K562 (cell line): ENCODE results near the gene ZEB2. TPM values are rescaled to one million over a fixed set of nuclear protein-coding genes. Genes with fewer than 3 reads are reported as not detected.
A peak's percentile ranks its signal among the peaks of the same experiment; 100 is the strongest.

Source experiments
- ATAC-seq: fragments of 200-7000 bp; cut with Tn5 transposase; 3 replicates; pipeline ENCODE4 v1.9.1; 2020; ENCODE audit warnings: moderate library complexity
- BruUV-seq: library from RNA; stranded (reverse); fragments of 400-500 nt; replicated peaks from 2 replicates; lab custom pipeline; 2021; lab: Mats Ljungman, UMichigan
- CTCF ChIA-PET: fragments of 300-600 bp; formaldehyde crosslinking; extraction: SDS; loops from one replicate; lab custom pipeline; 2021; ENCODE audit warnings: low intra/inter-chr PET ratio; lab: Yijun Ruan, JAX
- POLR2A ChIA-PET: fragments of 300-600, 350-650 bp; sonication (Branson Sonifier 250); formaldehyde crosslinking; extraction: SDS; loops from one replicate; lab custom pipeline; 2021; ENCODE audit warnings: antibody characterized with exemption, inconsistent platforms; lab: Yijun Ruan, JAX
- DNase-seq, 4 experiments: peaks; one replicate each; pipeline versions ENCODE4 v3.0.0 to v3.0.0-alpha.2; 2011 to 2018; ENCODE audit warnings: low spot score in 3 of 4, mixed read lengths in 3 of 4; ENCODE audit errors: extremely low read depth in 1 of 4
- FAIRE-seq: peaks from 2 replicates; lab custom pipeline; 2011; peaks lifted over from hg19 to GRCh38; lab: Jason Lieb, UNC
- H2AFZ ChIP-seq: 2 replicates; pipeline ENCODE4 v1.6.0; 2011; ENCODE audit warnings: low read depth, low read length, control low read depth, inconsistent platforms
- H3K27ac ChIP-seq: fragments of 200-600 bp; 3 replicates; pipeline ENCODE4 v1.8.0; 2011; ENCODE audit warnings: low read depth, mild to moderate bottlenecking, control low read depth, inconsistent platforms, low read length, moderate library complexity, mixed read lengths; ENCODE audit errors: extremely low read depth
- H3K27me3 ChIP-seq, 2 experiments: fragments of 300-600 bp in 1 of 2; 2 replicates in 1 of 2; 3 replicates in 1 of 2; pipeline versions ENCODE4 v1.6.0 to v1.8.0; 2011; ENCODE audit warnings: inconsistent platforms in 2 of 2, low read length in 2 of 2, mild to moderate bottlenecking in 1 of 2, mixed read lengths in 1 of 2, moderate library complexity in 1 of 2; ENCODE audit not compliant: control insufficient read depth in 2 of 2, insufficient read depth in 2 of 2
- H3K36me3 ChIP-seq: fragments of 300-600 bp; 3 replicates; pipeline ENCODE4 v1.8.0; 2011; ENCODE audit warnings: mild to moderate bottlenecking, low read length, inconsistent platforms; ENCODE audit not compliant: control insufficient read depth, insufficient read depth
- H3K4me1 ChIP-seq, 2 experiments: fragments of 200-600 bp in 1 of 2; replicated peaks in 1 of 2; 2 replicates in 1 of 2; 3 replicates in 1 of 2; pipeline versions ENCODE4 v1.5.1 to v1.8.0; 2011; ENCODE audit warnings: inconsistent platforms in 2 of 2, low read length in 2 of 2, mild to moderate bottlenecking in 1 of 2, mixed read lengths in 1 of 2, moderate library complexity in 1 of 2; ENCODE audit not compliant: control insufficient read depth in 2 of 2, insufficient read depth in 2 of 2
- H3K4me2 ChIP-seq: 2 replicates; pipeline ENCODE4 v1.6.1; 2011; ENCODE audit warnings: low read length, control low read depth, inconsistent platforms, mixed read lengths; ENCODE audit not compliant: insufficient read depth
- H3K4me3 ChIP-seq: fragments of 200-600 bp; sonication (generic), shearing (Covaris generic); 2 replicates; pipeline ENCODE4 v1.5.1; 2016; ENCODE audit warnings: control low read depth, inconsistent platforms
- H3K79me2 ChIP-seq: fragments of 200-600 bp; 3 replicates; pipeline ENCODE4 v1.8.0; 2011; ENCODE audit warnings: low read length, inconsistent platforms; ENCODE audit not compliant: control insufficient read depth, insufficient read depth
- H3K9ac ChIP-seq, 2 experiments: 2 replicates each; pipeline versions ENCODE4 v1.6.0 to v1.6.1; 2011; ENCODE audit warnings: low read depth in 2 of 2, low read length in 2 of 2, control low read depth in 1 of 2, inconsistent platforms in 1 of 2, mild to moderate bottlenecking in 1 of 2, mixed read lengths in 1 of 2; ENCODE audit not compliant: insufficient read depth in 1 of 2
- H3K9me1 ChIP-seq: one replicate; pipeline ENCODE4 v1.6.0; 2011; ENCODE audit warnings: inconsistent platforms, mild to moderate bottlenecking, low read length, moderate library complexity; ENCODE audit not compliant: control insufficient read depth, insufficient read depth
- H3K9me3 ChIP-seq: replicated peaks from 2 replicates; pipeline ENCODE4 v1.5.1; 2011; ENCODE audit warnings: low read depth, low read length, inconsistent platforms; ENCODE audit not compliant: control insufficient read depth, insufficient read depth
- H4K20me1 ChIP-seq: replicated peaks from 2 replicates; pipeline ENCODE4 v1.6.1; 2011; ENCODE audit warnings: low read length, inconsistent platforms, mixed read lengths; ENCODE audit not compliant: control insufficient read depth, insufficient read depth
- CBFA2T3 ChIP-seq: fragments of 450-650 bp; IDR thresholded peaks from 2 replicates; pipeline ENCODE4 v1.6.1; 2017
- CREM ChIP-seq: IDR thresholded peaks from 2 replicates; pipeline ENCODE4 v1.6.1; 2014; ENCODE audit warnings: antibody characterized with exemption, low read depth
- HBP1 ChIP-seq: fragments of 450-650 bp; formaldehyde crosslinking; IDR thresholded peaks from 2 replicates; pipeline ENCODE4 v1.4.0; 2022; ENCODE audit warnings: missing genetic modification characterization
- MTF1 ChIP-seq: fragments of 250-450 bp; sonication (Bioruptor Pico); IDR thresholded peaks from 2 replicates; pipeline ENCODE4 v1.9.0; 2021; ENCODE audit warnings: moderate library complexity, mild to moderate bottlenecking, inconsistent platforms, borderline replicate concordance
- MYNN ChIP-seq, 2 experiments: sonication (generic); formaldehyde crosslinking in 1 of 2; IDR thresholded peaks; 2 replicates each; pipeline versions ENCODE4 v1.5.0 to v1.6.1; 2016 to 2020; ENCODE audit warnings: antibody characterized with exemption in 1 of 2, missing genetic modification reagents in 1 of 2
- NR2C1 ChIP-seq, 2 experiments: fragments of 450-650 bp; IDR thresholded peaks; 2 replicates each; pipeline ENCODE4 v1.6.1; 2017; ENCODE audit warnings: mild to moderate bottlenecking in 2 of 2, antibody characterized with exemption in 1 of 2, inconsistent platforms in 1 of 2, missing compliant biosample characterization in 1 of 2, missing genetic modification characterization in 1 of 2
- SIRT6 ChIP-seq: IDR thresholded peaks from one replicate; pipeline ENCODE4 v1.6.1; 2012; ENCODE audit warnings: low read depth, mild to moderate bottlenecking, control low read depth, inconsistent platforms, low read length, moderate library complexity
- TCF7L2 ChIP-seq: fragments of 150-350 bp; IDR thresholded peaks from 2 replicates; pipeline ENCODE4 v1.6.1; 2016; ENCODE audit warnings: low read depth, mild to moderate bottlenecking, low read length, moderate library complexity
- TEAD4 ChIP-seq, 2 experiments: sonication (generic) in 1 of 2; formaldehyde crosslinking in 1 of 2; IDR thresholded peaks; 2 replicates each; pipeline versions ENCODE4 v1.6.1 to v1.8.0; 2012 to 2022; ENCODE audit warnings: borderline replicate concordance in 1 of 2, inconsistent platforms in 1 of 2, low read length in 1 of 2, mild to moderate bottlenecking in 1 of 2, missing genetic modification reagents in 1 of 2
- ZBTB33 ChIP-seq: sonication (generic); formaldehyde crosslinking; IDR thresholded peaks from 2 replicates; pipeline ENCODE4 v1.8.1; 2023; ENCODE audit warnings: mild to moderate bottlenecking, missing genetic modification reagents
- ZNF311 ChIP-seq: fragments of 250-450 bp; sonication (Bioruptor Pico); IDR thresholded peaks from 2 replicates; pipeline ENCODE4 v1.4.0; 2020; ENCODE audit warnings: mild to moderate bottlenecking, moderate library complexity
- WGBS: fragments of 100-300 bp; shearing (Covaris generic); methylation state at CpG from one replicate; pipeline ENCODE4 v1.1.6; 2016; ENCODE audit warnings: low coverage, mixed read lengths; ENCODE audit not compliant: insufficient coverage; ENCODE audit errors: missing lambda C conversion rate; 5-methylcytosine and 5-hydroxymethylcytosine counted together
- in situ Hi-C: fragments of 300-500 bp; cut with MboI; formaldehyde crosslinking; loops from 4 replicates; pipeline ENCODE4 v1.15.0; 2018; ENCODE audit warnings: inconsistent platforms, mixed read lengths
- intact Hi-C: fragments of 100-400 bp; cut with micrococcal nuclease; formaldehyde crosslinking; loops from 2 replicates; pipeline ENCODE4 v1.14.2; 2022
- polyA plus RNA-seq, 8 experiments: library from polyadenylated mRNA; depleted of rRNA in 4 of 8; stranded (reverse) in 5 of 8; unstranded in 3 of 8; fragments of >200 nt; fragmentation: Nextera tagmentation in 2 of 8; fragmentation: Illumina TruSeq in 1 of 8; extraction: Ambion mirVana in 2 of 8; extraction: Trizol in 1 of 8; gene quantifications; 2 replicates each; pipeline versions ENCODE4 v1.2.1 to v1.2.3, GENCODE V29; 2011 to 2014; ENCODE audit warnings: inconsistent platforms in 1 of 8, missing spikeins in 1 of 8
- total RNA-seq, 7 experiments: library from RNA; depleted of rRNA in 6 of 7; stranded (reverse); fragments of >200 nt in 6 of 7; fragmentation: Illumina TruSeq in 2 of 7; extraction: Trizol in 2 of 7; gene quantifications; 2 replicates each; pipeline versions ENCODE4 v1.2.1 to v1.2.3, GENCODE V29; 2011 to 2021; ENCODE audit warnings: low replicate concordance in 1 of 7

The ZEB2 gene
- total and polyA plus RNA-seq, 9 of the 15 experiments (the other 6 are each of a cell fraction or from before 2014, with no cell fraction given), result 15.1 to 113 (median 72.3) TPM

GRCh38 chr2:144429396-144430112 lies 90.4 kb downstream of the ZEB2 start:
- TF ChIP-seq ZBTB33 (CRISPR knock-in tag) (no peak), CREM (no peak), CBFA2T3 (peak; percentile 38), MYNN (IDR thresholded peaks at IDR 0.05) (no peak), MYNN (CRISPR knock-in tag; IDR thresholded peaks at IDR 0.05) (no peak), NR2C1 (IDR thresholded peaks at IDR 0.05) (no peak), NR2C1 (tag; IDR thresholded peaks at IDR 0.05) (no peak), MTF1 (no peak), TEAD4 (IDR thresholded peaks at IDR 0.05; ENCODE audit: low read length) (0 out of 2 replicates have a peak, but pooled peaks have one; percentile 21), TEAD4 (CRISPR knock-in tag; IDR thresholded peaks at IDR 0.05; ENCODE audit: borderline replicate concordance) (no peak), SIRT6 (no peak), HBP1 (CRISPR knock-in tag) (no peak), ZNF311 (CRISPR knock-in tag) (no peak), TCF7L2 (no peak)
- no peaks in the 10 kb centered on the region for H3K9me3 ChIP-seq
- no peaks in the 10 kb centered on the region for H3K27me3 ChIP-seq
- 84% methylated on average over 6 of the region's 6 CpGs for WGBS
- ChIA-PET CTCF (no interaction called here), POLR2A (interaction anchor here (0.9 to 1.0 kb wide), 2 partner anchors 14 to 68 kb away, joined by 3 read pairs; no protein-coding TSS in a partner anchor)
- intact Hi-C loops, result no loop called here
- in situ Hi-C loops, result no loop called here
- peaks cover under 1% of the 10 kb centered on the region for H3K9me1 ChIP-seq
- H3K79me2 ChIP-seq, result peaks cover 94% of the 10 kb centered on the region
- H3K9ac ChIP-seq, result no peak overlapping the region
- peaks cover 83% of the 10 kb centered on the region for H3K36me3 ChIP-seq
- no peak for DNase-seq
- peaks cover 3 to 14% of the 10 kb centered on the region in 2 experiments; a peak in 3 of 5 replicates for H3K4me1 ChIP-seq
- no peak overlapping the region for H3K4me3 ChIP-seq
- H2AFZ ChIP-seq, result no peak overlapping the region
- no peak overlapping the region for H3K27ac ChIP-seq
- H4K20me1 ChIP-seq, result no peaks in the 10 kb centered on the region
- FAIRE-seq, result no peak
- H3K4me2 ChIP-seq, result no peak overlapping the region
- no peak; the same call in 2 of the 3 replicates for ATAC-seq
- BruUV-seq, result no TSS peak
